ENCODE data around the gene GRIP1.
"Not testable (repeated sequence)": the region's sequence is repeated elsewhere in the genome, so short reads cannot be mapped to it uniquely, and the experiment has no call there.

The GRIP1 gene

GRCh38 chr12:66329941-66330340, 348.9 kb downstream of the GRIP1 start:
- Histone ChIP-seq H3K9ac (no peak overlapping the region), H3K36me3 (peaks cover 17 to 73% (median 40%) of the 10 kb centered on the region in 11 experiments; a peak in 21 of 22 replicates), H3K9me3 (replicated peaks in 1 of 11) (no peaks in the 10 kb centered on the region), H3K27me3 (no peaks in the 10 kb centered on the region), H3K27ac (no peak overlapping the region), H3K4me2 (no peak overlapping the region), H3K4me1 (no peaks in the 10 kb centered on the region), H4K20me1 (no peaks in the 10 kb centered on the region), H3K4me3 (no peak overlapping the region)
- no peak for TF ChIP-seq Cebpa-rat (IDR thresholded peaks at IDR 0.05)

GRCh38 chr12:66323017-66323416, 355.9 kb downstream of the GRIP1 start:
- no peaks in the 10 kb centered on the region for H3K27me3 ChIP-seq
- H3K4me3 ChIP-seq: no peak overlapping the region
- no peak for TF ChIP-seq Cebpa-rat (IDR thresholded peaks at IDR 0.05)
- no peaks in the 10 kb centered on the region for H4K20me1 ChIP-seq
- no peak overlapping the region for H3K27ac ChIP-seq
- no peak overlapping the region for H3K9ac ChIP-seq
- no peaks in the 10 kb centered on the region for H3K9me3 ChIP-seq (replicated peaks in 1 of 11)
- peaks cover 0 to 17% (median 0%) of the 10 kb centered on the region in 10 experiments; a peak in 7 of 20 replicates for H3K4me1 ChIP-seq
- H3K36me3 ChIP-seq: peaks cover 25 to 80% (median 43%) of the 10 kb centered on the region in 11 experiments; a peak in 20 of 22 replicates
- no peak overlapping the region for H3K4me2 ChIP-seq

- Histone ChIP-seq H4K20me1 (no peaks in the 10 kb centered on the region), H3K36me3 (peaks cover 20 to 77% (median 47%) of the 10 kb centered on the region in 11 experiments; a peak in 21 of 22 replicates), H3K9me3 (replicated peaks in 1 of 11) (no peaks in the 10 kb centered on the region), H3K9ac (peak overlapping the region in 1 of 11 experiments; percentile 7; a peak in 1 of 22 replicates), H3K27ac (peak overlapping the region in 4 of 11 experiments; percentile 43 to 64 (median 62); a peak in 8 of 22 replicates), H3K4me1 (peaks cover 0 to 17% (median 0%) of the 10 kb centered on the region in 10 experiments; a peak in 7 of 20 replicates), H3K27me3 (no peaks in the 10 kb centered on the region), H3K4me3 (no peak overlapping the region), H3K4me2 (peak overlapping the region in 4 of 11 experiments; percentile 15 to 69 (median 48); a peak in 6 of 22 replicates)
- TF ChIP-seq Cebpa-rat (IDR thresholded peaks at IDR 0.05): no peak
Measured at GRCh38 chr12:66321435-66321834, 357.4 kb downstream of the GRIP1 start.

- Histone ChIP-seq H3K4me1 (peaks cover 0 to 17% (median 0%) of the 10 kb centered on the region in 10 experiments; a peak in 7 of 20 replicates), H3K27ac (peak overlapping the region in 4 of 11 experiments; percentile 43 to 64 (median 62); a peak in 8 of 22 replicates), H4K20me1 (no peaks in the 10 kb centered on the region), H3K4me2 (peak overlapping the region in 4 of 11 experiments; percentile 15 to 69 (median 48); a peak in 6 of 22 replicates), H3K9ac (peak overlapping the region in 1 of 11 experiments; percentile 7; a peak in 1 of 22 replicates), H3K9me3 (replicated peaks in 1 of 11) (no peaks in the 10 kb centered on the region), H3K36me3 (peaks cover 18 to 77% (median 47%) of the 10 kb centered on the region in 11 experiments; a peak in 21 of 22 replicates), H3K4me3 (no peak overlapping the region), H3K27me3 (no peaks in the 10 kb centered on the region)
- TF ChIP-seq Cebpa-rat (IDR thresholded peaks at IDR 0.05): no peak
Measured at GRCh38 chr12:66320996-66321395, 357.9 kb downstream of the GRIP1 start.

- H3K36me3 ChIP-seq: peaks cover 27 to 77% (median 43%) of the 10 kb centered on the region in 11 experiments; a peak in 20 of 22 replicates
- H3K9me3 ChIP-seq (replicated peaks in 1 of 11): no peaks in the 10 kb centered on the region
- H3K27ac ChIP-seq: no peak overlapping the region
- H3K4me3 ChIP-seq: no peak overlapping the region
- peaks cover 0 to 17% (median 0%) of the 10 kb centered on the region in 10 experiments; a peak in 7 of 20 replicates for H3K4me1 ChIP-seq
- H3K4me2 ChIP-seq: no peak overlapping the region
- no peak overlapping the region for H3K9ac ChIP-seq
- H4K20me1 ChIP-seq: no peaks in the 10 kb centered on the region
- H3K27me3 ChIP-seq: no peaks in the 10 kb centered on the region
- TF ChIP-seq Cebpa-rat (IDR thresholded peaks at IDR 0.05): no peak
Measured at GRCh38 chr12:66319266-66319954, 359.5 kb downstream of the GRIP1 start.

GRCh38 chr12:66314278-66314677, 364.6 kb downstream of the GRIP1 start:
- Histone ChIP-seq H4K20me1 (no peaks in the 10 kb centered on the region), H3K9ac (no peak overlapping the region), H3K27ac (no peak overlapping the region), H3K36me3 (peaks cover 38 to 82% (median 54%) of the 10 kb centered on the region in 11 experiments), H3K4me1 (peaks cover 0 to 14% (median 0%) of the 10 kb centered on the region in 10 experiments; a peak in 1 of 20 replicates), H3K4me2 (no peak overlapping the region), H3K27me3 (no peaks in the 10 kb centered on the region), H3K4me3 (no peak overlapping the region), H3K9me3 (replicated peaks in 1 of 11) (0 out of 22 replicates have a peak, but pooled peaks cover 0 to 5% (median 0%) of the 10 kb centered on the region in 11 experiments)
- no peak for TF ChIP-seq Cebpa-rat (IDR thresholded peaks at IDR 0.05)

- no peaks in the 10 kb centered on the region for H4K20me1 ChIP-seq
- H3K4me3 ChIP-seq: no peak overlapping the region
- no peak for TF ChIP-seq Cebpa-rat (IDR thresholded peaks at IDR 0.05)
- H3K4me1 ChIP-seq: peaks cover 0 to 14% (median 0%) of the 10 kb centered on the region in 10 experiments; a peak in 1 of 20 replicates
- no peaks in the 10 kb centered on the region for H3K27me3 ChIP-seq
- H3K36me3 ChIP-seq: peaks cover 28 to 80% (median 59%) of the 10 kb centered on the region in 11 experiments
- H3K9ac ChIP-seq: no peak overlapping the region
- no peak overlapping the region for H3K27ac ChIP-seq
- peak overlapping the region in 2 of 11 experiments; percentile 17 to 18; a peak in 2 of 22 replicates for H3K4me2 ChIP-seq
- 0 out of 22 replicates have a peak, but pooled peaks cover 0 to 5% (median 0%) of the 10 kb centered on the region in 11 experiments for H3K9me3 ChIP-seq (replicated peaks in 1 of 11)
Measured at GRCh38 chr12:66312189-66312588, 366.7 kb downstream of the GRIP1 start.

- Histone ChIP-seq H4K20me1 (no peaks in the 10 kb centered on the region), H3K27me3 (no peaks in the 10 kb centered on the region), H3K36me3 (peaks cover 30 to 71% (median 55%) of the 10 kb centered on the region in 11 experiments), H3K9me3 (replicated peaks in 1 of 11) (0 out of 22 replicates have a peak, but pooled peaks cover 0 to 5% (median 0%) of the 10 kb centered on the region in 11 experiments), H3K4me3 (no peak overlapping the region), H3K27ac (no peak overlapping the region), H3K9ac (no peak overlapping the region), H3K4me2 (no peak overlapping the region), H3K4me1 (peaks cover 0 to 25% (median 5%) of the 10 kb centered on the region in 10 experiments; a peak in 17 of 20 replicates)
- TF ChIP-seq Cebpa-rat (IDR thresholded peaks at IDR 0.05): no peak
Measured at GRCh38 chr12:66309606-66310005, 369.3 kb downstream of the GRIP1 start.

GRCh38 chr12:66304296-66304900, 374.5 kb downstream of the GRIP1 start:
- Histone ChIP-seq H3K27me3 (no peaks in the 10 kb centered on the region), H3K4me1 (peaks cover 23 to 34% (median 30%) of the 10 kb centered on the region in 10 experiments), H3K36me3 (peaks cover 3 to 35% (median 24%) of the 10 kb centered on the region in 11 experiments; a peak in 15 of 22 replicates), H3K27ac (no peak overlapping the region), H3K4me2 (peak overlapping the region; percentile 50 to 96 (median 88)), H3K9ac (peak overlapping the region in 2 of 11 experiments; percentile 77 to 80; a peak in 2 of 22 replicates), H3K4me3 (peak overlapping the region in 3 of 10 experiments; percentile 25 to 73 (median 64); a peak in 4 of 20 replicates), H3K9me3 (replicated peaks in 1 of 11) (no peaks in the 10 kb centered on the region), H4K20me1 (no peaks in the 10 kb centered on the region)
- no peak for TF ChIP-seq Cebpa-rat (IDR thresholded peaks at IDR 0.05)

- Histone ChIP-seq H3K9ac (peak overlapping the region in 5 of 11 experiments; percentile 75 to 86 (median 80); a peak in 7 of 22 replicates), H3K4me3 (peak overlapping the region; percentile 64 to 82 (median 73); a peak in 18 of 20 replicates), H3K4me1 (peaks cover 23 to 34% (median 30%) of the 10 kb centered on the region in 10 experiments), H3K4me2 (peak overlapping the region; percentile 50 to 96 (median 88)), H3K27ac (peak overlapping the region in 1 of 11 experiments; percentile 82; a peak in 4 of 22 replicates), H3K36me3 (peaks cover 3 to 27% (median 19%) of the 10 kb centered on the region in 11 experiments; a peak in 15 of 22 replicates)
- H4K20me1 ChIP-seq; H3K27me3 ChIP-seq; H3K9me3 ChIP-seq (replicated peaks in 1 of 11): not testable (repeated sequence)
Measured at GRCh38 chr12:66303316-66303804, 375.5 kb downstream of the GRIP1 start.

Measured in BLaER1 treated with 17β-estradiol and CSF1 and Interleukin-3, amounts not matched to agents 10 nM and 100 nM (cell line).